SU-DHL-6 (cell line): ENCODE results near the gene TMEM247.

Experiments used
- H2AFZ ChIP-seq: fragments of 200-600 bp; sonication (generic); 2 replicates; pipeline ENCODE4 v1.6.1; 2014; ENCODE audit warnings: low read depth, mild to moderate bottlenecking, moderate library complexity, mixed read lengths, antibody characterized with exemption, low read length; ENCODE audit not compliant: severe bottlenecking
- H3F3A ChIP-seq: fragments of 200-600 bp; shearing (Covaris generic); 2 replicates; pipeline ENCODE4 v1.6.0; 2016; ENCODE audit warnings: antibody characterized with exemption, mild to moderate bottlenecking; ENCODE audit not compliant: insufficient read depth
- H3K27ac ChIP-seq: fragments of 200-600 bp; sonication (generic); 2 replicates; pipeline ENCODE4 v1.5.1; 2016; ENCODE audit warnings: low read depth, mild to moderate bottlenecking, low read length, moderate library complexity, mixed read lengths
- H3K27me3 ChIP-seq: fragments of 200-600 bp; sonication (generic), shearing (Covaris generic); 2 replicates; pipeline ENCODE4 v1.6.0; 2014; ENCODE audit warnings: mild to moderate bottlenecking, low read length
- H3K36me3 ChIP-seq: fragments of 200-600 bp; sonication (generic); 2 replicates; pipeline ENCODE4 v1.6.1; 2014; ENCODE audit warnings: mild to moderate bottlenecking, low read length, mixed read lengths
- H3K4me2 ChIP-seq: fragments of 300-600, 200-600 bp; shearing (Covaris generic), sonication (generic); 2 replicates; pipeline ENCODE4 v1.6.0; 2014; ENCODE audit warnings: low read length, low read depth, mild to moderate bottlenecking; ENCODE audit not compliant: poor library complexity, severe bottlenecking
- H3K4me3 ChIP-seq: fragments of 200-600 bp; sonication (generic); 2 replicates; pipeline ENCODE4 v1.5.1; 2014; ENCODE audit warnings: antibody characterized with exemption, low read length, mild to moderate bottlenecking, mixed read lengths; ENCODE audit not compliant: insufficient read depth, poor library complexity, severe bottlenecking
- H3K79me2 ChIP-seq: fragments of 200-600 bp; sonication (generic); 2 replicates; pipeline ENCODE4 v1.6.1; 2014; ENCODE audit warnings: mild to moderate bottlenecking, low read length, moderate library complexity; ENCODE audit not compliant: insufficient read depth
- H3K9ac ChIP-seq: fragments of 200-600 bp; sonication (generic); 2 replicates; pipeline ENCODE4 v1.7.0; 2014; ENCODE audit warnings: mild to moderate bottlenecking, low read length
- H3K9me2 ChIP-seq: fragments of 200-600 bp; sonication (generic); replicated peaks from 2 replicates; pipeline ENCODE4 v1.6.1; 2014; ENCODE audit warnings: low read length; ENCODE audit not compliant: insufficient read depth
- H3K9me3 ChIP-seq: fragments of 200-600 bp; sonication (generic); 2 replicates; pipeline ENCODE4 v1.6.1; 2014; ENCODE audit warnings: low read length, mixed read lengths; ENCODE audit not compliant: insufficient read depth
- H4K20me1 ChIP-seq: fragments of 200-600 bp; sonication (generic); 2 replicates; pipeline ENCODE4 v1.6.1; 2014; ENCODE audit warnings: low read depth, mild to moderate bottlenecking, antibody characterized with exemption, low read length, moderate library complexity, mixed read lengths
- EZH2phosphoT487 ChIP-seq: fragments of 200-600 bp; sonication (generic), shearing (Covaris generic); conservative IDR thresholded peaks from 2 replicates; pipeline ENCODE4 v1.6.1; 2018; ENCODE audit warnings: mild to moderate bottlenecking, antibody characterized with exemption, low read length, moderate library complexity, mixed read lengths
- TF ChIP-seq, protein P1 (sequence below): fragments of 200-600 bp; sonication (generic); IDR thresholded peaks from one replicate; pipeline ENCODE4 v1.5.1; 2017; ENCODE audit warnings: antibody characterized with exemption, mild to moderate bottlenecking, low read length, moderate library complexity; ENCODE audit not compliant: insufficient read depth, poor library complexity, severe bottlenecking

The TMEM247 gene

GRCh38 chr2:46508759-46509158 lies 29.4 kb downstream of the TMEM247 start:
- Histone ChIP-seq H3K27me3 (no peaks in the 10 kb centered on the region), H3K4me2 (no peak overlapping the region), H3K79me2 (no peaks in the 10 kb centered on the region), H3F3A (no peaks in the 10 kb centered on the region), H3K9me2 (no peaks in the 10 kb centered on the region), H2AFZ (no peak overlapping the region), H3K36me3 (no peaks in the 10 kb centered on the region), H3K9ac (no peak overlapping the region), H4K20me1 (no peaks in the 10 kb centered on the region), H3K27ac (no peak overlapping the region), H3K9me3 (no peaks in the 10 kb centered on the region), H3K4me3 (no peak overlapping the region)
- TF ChIP-seq EZH2phosphoT487: no peak
- TF ChIP-seq, protein P1, sequence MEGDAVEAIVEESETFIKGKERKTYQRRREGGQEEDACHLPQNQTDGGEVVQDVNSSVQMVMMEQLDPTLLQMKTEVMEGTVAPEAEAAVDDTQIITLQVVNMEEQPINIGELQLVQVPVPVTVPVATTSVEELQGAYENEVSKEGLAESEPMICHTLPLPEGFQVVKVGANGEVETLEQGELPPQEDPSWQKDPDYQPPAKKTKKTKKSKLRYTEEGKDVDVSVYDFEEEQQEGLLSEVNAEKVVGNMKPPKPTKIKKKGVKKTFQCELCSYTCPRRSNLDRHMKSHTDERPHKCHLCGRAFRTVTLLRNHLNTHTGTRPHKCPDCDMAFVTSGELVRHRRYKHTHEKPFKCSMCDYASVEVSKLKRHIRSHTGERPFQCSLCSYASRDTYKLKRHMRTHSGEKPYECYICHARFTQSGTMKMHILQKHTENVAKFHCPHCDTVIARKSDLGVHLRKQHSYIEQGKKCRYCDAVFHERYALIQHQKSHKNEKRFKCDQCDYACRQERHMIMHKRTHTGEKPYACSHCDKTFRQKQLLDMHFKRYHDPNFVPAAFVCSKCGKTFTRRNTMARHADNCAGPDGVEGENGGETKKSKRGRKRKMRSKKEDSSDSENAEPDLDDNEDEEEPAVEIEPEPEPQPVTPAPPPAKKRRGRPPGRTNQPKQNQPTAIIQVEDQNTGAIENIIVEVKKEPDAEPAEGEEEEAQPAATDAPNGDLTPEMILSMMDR: no peak

GRCh38 chr2:46509804-46510203 lies 30.4 kb downstream of the TMEM247 start:
- Histone ChIP-seq H3K9me2 (no peaks in the 10 kb centered on the region), H3K79me2 (no peaks in the 10 kb centered on the region), H3K9me3 (no peaks in the 10 kb centered on the region), H3K9ac (no peak overlapping the region), H3K27me3 (no peaks in the 10 kb centered on the region), H3K4me3 (no peak overlapping the region), H2AFZ (no peak overlapping the region), H3F3A (no peaks in the 10 kb centered on the region), H3K27ac (no peak overlapping the region), H3K36me3 (no peaks in the 10 kb centered on the region), H3K4me2 (no peak overlapping the region), H4K20me1 (no peaks in the 10 kb centered on the region)
- no peak for TF ChIP-seq EZH2phosphoT487
- TF ChIP-seq, protein P1: no peak

GRCh38 chr2:46510598-46511177 lies 31.3 kb downstream of the TMEM247 start:
- Histone ChIP-seq H3K9me3 (no peaks in the 10 kb centered on the region), H2AFZ (no peak overlapping the region), H3K4me3 (no peak overlapping the region), H3F3A (no peaks in the 10 kb centered on the region), H3K9me2 (no peaks in the 10 kb centered on the region), H3K27ac (no peak overlapping the region), H3K36me3 (no peaks in the 10 kb centered on the region), H4K20me1 (no peaks in the 10 kb centered on the region), H3K27me3 (no peaks in the 10 kb centered on the region), H3K4me2 (no peak overlapping the region), H3K9ac (no peak overlapping the region), H3K79me2 (no peaks in the 10 kb centered on the region)
- TF ChIP-seq, protein P1: no peak
- no peak for TF ChIP-seq EZH2phosphoT487
